Nephron progenitor cell (in vitro differentiated cells): ENCODE measurements around the gene KLHDC8B.
"Not testable (repeated sequence)": the region's sequence is repeated elsewhere in the genome, so short reads cannot be mapped to it uniquely, and the experiment has no call there.

Experiments
- DNase-seq: peaks from one replicate; pipeline ENCODE4 v3.0.0; 2021
- H3K27ac Mint-ChIP-seq: 2 replicates; pipeline ENCODE4 v1.8.0; 2021; ENCODE audit warnings: mild to moderate bottlenecking, moderate library complexity, mixed read lengths
- H3K27me3 Mint-ChIP-seq: 2 replicates; pipeline ENCODE4 v1.8.0; 2021; ENCODE audit warnings: mild to moderate bottlenecking, low read depth, mixed read lengths; ENCODE audit not compliant: poor library complexity
- H3K36me3 Mint-ChIP-seq: 2 replicates; pipeline ENCODE4 v1.8.0; 2021; ENCODE audit warnings: low read depth, mixed read lengths
- H3K4me1 Mint-ChIP-seq: 2 replicates; pipeline ENCODE4 v1.8.0; 2021; ENCODE audit warnings: mixed read lengths
- H3K4me3 Mint-ChIP-seq: 2 replicates; pipeline ENCODE4 v1.8.0; 2021; ENCODE audit warnings: mild to moderate bottlenecking, moderate library complexity, mixed read lengths
- H3K9me3 Mint-ChIP-seq: 2 replicates; pipeline ENCODE4 v1.8.0; 2021; ENCODE audit warnings: mild to moderate bottlenecking, moderate library complexity, mixed read lengths
- CTCF ChIP-seq: fragments of 200-600 bp; sonication (generic); IDR thresholded peaks from 2 replicates; pipeline ENCODE4 v1.5.0; 2021; ENCODE audit warnings: antibody characterized with exemption

Gene KLHDC8B

GRCh38 chr3:49219132-49219531 is 47.7 kb downstream of the KLHDC8B start:
- DNase-seq: no peak
- H3K4me3 Mint-ChIP-seq: no peak overlapping the region
- no peaks in the 10 kb centered on the region for H3K36me3 Mint-ChIP-seq
- peaks cover 20% of the 10 kb centered on the region for H3K27me3 Mint-ChIP-seq
- H3K4me1 Mint-ChIP-seq: no peaks in the 10 kb centered on the region
- peaks cover 41% of the 10 kb centered on the region for H3K9me3 Mint-ChIP-seq
- no peak for TF ChIP-seq CTCF
- no peak overlapping the region for H3K27ac Mint-ChIP-seq

- not testable (repeated sequence) for H3K4me3 Mint-ChIP-seq, H3K4me1 Mint-ChIP-seq, H3K27ac Mint-ChIP-seq, DNase-seq, H3K36me3 Mint-ChIP-seq
- Mint-ChIP-seq H3K27me3 (peaks cover 24% of the 10 kb centered on the region), H3K9me3 (peaks cover 29% of the 10 kb centered on the region)
These were observed 49.7 kb downstream of the KLHDC8B start for GRCh38 chr3:49220985-49221563.

GRCh38 chr3:49222002-49222401 is 50.6 kb downstream of the KLHDC8B start:
- Mint-ChIP-seq H3K4me1 (no peaks in the 10 kb centered on the region), H3K4me3 (no peak overlapping the region), H3K27me3 (peaks cover 27% of the 10 kb centered on the region), H3K36me3 (no peaks in the 10 kb centered on the region), H3K27ac (no peak overlapping the region), H3K9me3 (peaks cover 33% of the 10 kb centered on the region)
- TF ChIP-seq CTCF: no peak
- DNase-seq: no peak
